ENCODE measurements around the gene GAS6. TPM values are rescaled to one million over a fixed set of nuclear protein-coding genes. Genes with fewer than 3 reads are reported as not detected.

Gene GAS6
- total RNA-seq, 1 donor, result 216 TPM

GRCh38 chr13:113842336-113843062 lies 21.4 kb downstream of the GAS6 start:
- no peak for DNase-seq (ENCODE audit: low read depth)
- H3K4me3 ChIP-seq (ENCODE audit: low read depth, low read length), result no peak overlapping the region
- no peak for TF ChIP-seq CTCF (IDR thresholded peaks at IDR 0.05; ENCODE audit: insufficient read depth, low read depth, low read length)

GRCh38 chr13:113841353-113841650 lies 22.6 kb downstream of the GAS6 start:
- DNase-seq (ENCODE audit: low read depth), result no peak
- H3K4me3 ChIP-seq (ENCODE audit: low read depth, low read length), result no peak overlapping the region
- TF ChIP-seq CTCF (IDR thresholded peaks at IDR 0.05; ENCODE audit: insufficient read depth, low read depth, low read length), result no peak

- no peak for DNase-seq (ENCODE audit: low read depth)
- TF ChIP-seq CTCF (IDR thresholded peaks at IDR 0.05; ENCODE audit: insufficient read depth, low read depth, low read length), result no peak
- no peak overlapping the region for H3K4me3 ChIP-seq (ENCODE audit: low read depth, low read length)
These were observed 23.1 kb downstream of the GAS6 start for GRCh38 chr13:113840541-113841352.

- peak overlapping the region; percentile 60 for H3K4me3 ChIP-seq (ENCODE audit: low read depth, low read length)
- no peak for TF ChIP-seq CTCF (IDR thresholded peaks at IDR 0.05; ENCODE audit: insufficient read depth, low read depth, low read length)
- DNase-seq (ENCODE audit: low read depth), result no peak
These were observed 24.2 kb downstream of the GAS6 start for GRCh38 chr13:113839536-113840204.

- no peak for TF ChIP-seq CTCF (IDR thresholded peaks at IDR 0.05; ENCODE audit: insufficient read depth, low read depth, low read length)
- no peak for DNase-seq (ENCODE audit: low read depth)
- H3K4me3 ChIP-seq (ENCODE audit: low read depth, low read length), result peak overlapping the region; percentile 60
These were observed 25.1 kb downstream of the GAS6 start for GRCh38 chr13:113838711-113839201.

GRCh38 chr13:113837560-113838355 lies 26.1 kb downstream of the GAS6 start:
- peak; percentile 99 for DNase-seq (ENCODE audit: low read depth)
- peak overlapping the region; percentile 60 for H3K4me3 ChIP-seq (ENCODE audit: low read depth, low read length)
- no peak for TF ChIP-seq CTCF (IDR thresholded peaks at IDR 0.05; ENCODE audit: insufficient read depth, low read depth, low read length)
